ENCODE data around the gene BNC2.

The BNC2 gene

GRCh38 chr9:16510482-16510881 lies 360.0 kb downstream of the BNC2 start:
- H3K4me3 ChIP-seq (ENCODE audit: low read length in 2 of 2) = no peak overlapping the region

GRCh38 chr9:16509997-16510396 lies 360.5 kb downstream of the BNC2 start:
- Histone ChIP-seq H3K4me3 (ENCODE audit: low read length in 2 of 2) (no peak overlapping the region), H3K4me1 (ENCODE audit: control insufficient read depth in 2 of 2, insufficient read depth in 1 of 2, low read depth in 1 of 2, low read length in 2 of 2) (peaks cover 6 to 22% of the 10 kb centered on the region in 2 donors), H3K79me1 (ENCODE audit: low read depth, low read length) (no peaks in the 10 kb centered on the region), H2BK15ac (ENCODE audit: low read length) (no peak overlapping the region), H3K23ac (ENCODE audit: low read depth, low read length, poor library complexity) (no peak overlapping the region), H2BK120ac (ENCODE audit: low read depth, low read length) (no peak overlapping the region), H2BK5ac (ENCODE audit: low read length) (no peak overlapping the region), H2AK5ac (ENCODE audit: low read depth, low read length) (no peak overlapping the region), H3K4ac (ENCODE audit: low read length) (no peak overlapping the region), H4K91ac (ENCODE audit: low read depth, low read length, poor library complexity) (no peak overlapping the region), H3K4me2 (ENCODE audit: insufficient read depth, low read length, poor library complexity, severe bottlenecking) (no peak overlapping the region), H4K8ac (ENCODE audit: low read depth, low read length) (no peak overlapping the region), H3K27ac (replicated peaks; ENCODE audit: low read length) (no peak overlapping the region), H3K36me3 (replicated peaks in 1 of 2; ENCODE audit: control insufficient read depth in 2 of 2, insufficient read depth in 2 of 2, low read length in 2 of 2) (no peaks in the 10 kb centered on the region), H2AFZ (ENCODE audit: low read length) (peak overlapping the region; percentile 78), H3K14ac (ENCODE audit: low read length) (no peak overlapping the region), H3K27me3 (ENCODE audit: control insufficient read depth in 3 of 3, insufficient read depth in 3 of 3, low read depth in 1 of 3, low read length in 3 of 3) (no peaks in the 10 kb centered on the region), H2BK12ac (ENCODE audit: low read length) (no peak overlapping the region), H3K9ac (ENCODE audit: low read depth, low read length, poor library complexity) (no peak overlapping the region), H3K18ac (ENCODE audit: low read length) (no peak overlapping the region), H3K9me3 (replicated peaks in 1 of 2; ENCODE audit: control insufficient read depth in 2 of 2, insufficient read depth in 1 of 2, low read depth in 1 of 2, low read length in 2 of 2) (no peaks in the 10 kb centered on the region)
- no peak for DNase-seq (ENCODE audit: low spot score)
- WGBS, 2 donors (ENCODE audit: extremely low coverage in 2 of 2, insufficient read length in 2 of 2, insufficient replicate concordance in 1 of 2) = no CpG with 5 or more reads among the region's 5 CpGs

More at GRCh38 chr9:16510482-16510881, 360.0 kb downstream of the BNC2 start:
- no peak for DNase-seq (ENCODE audit: low spot score)
- H2BK5ac ChIP-seq (ENCODE audit: low read length) = no peak overlapping the region
- H3K27ac ChIP-seq (replicated peaks; ENCODE audit: low read length) = no peak overlapping the region
- H2AFZ ChIP-seq (ENCODE audit: low read length) = peak overlapping the region; percentile 78
- no peak overlapping the region for H3K9ac ChIP-seq (ENCODE audit: low read depth, low read length, poor library complexity)
- no CpG with 5 or more reads among the region's 2 CpGs for WGBS, 2 donors (ENCODE audit: extremely low coverage in 2 of 2, insufficient read length in 2 of 2, insufficient replicate concordance in 1 of 2)
- no peaks in the 10 kb centered on the region for H3K9me3 ChIP-seq (replicated peaks in 1 of 2; ENCODE audit: control insufficient read depth in 2 of 2, insufficient read depth in 1 of 2, low read depth in 1 of 2, low read length in 2 of 2)
- no peak overlapping the region for H4K8ac ChIP-seq (ENCODE audit: low read depth, low read length)
- H3K36me3 ChIP-seq (replicated peaks in 1 of 2; ENCODE audit: control insufficient read depth in 2 of 2, insufficient read depth in 2 of 2, low read length in 2 of 2) = no peaks in the 10 kb centered on the region
- peaks cover 10 to 27% of the 10 kb centered on the region in 2 donors for H3K4me1 ChIP-seq (ENCODE audit: control insufficient read depth in 2 of 2, insufficient read depth in 1 of 2, low read depth in 1 of 2, low read length in 2 of 2)
- no peaks in the 10 kb centered on the region for H3K27me3 ChIP-seq (ENCODE audit: control insufficient read depth in 3 of 3, insufficient read depth in 3 of 3, low read depth in 1 of 3, low read length in 3 of 3)
- no peak overlapping the region for H4K91ac ChIP-seq (ENCODE audit: low read depth, low read length, poor library complexity)
- H3K14ac ChIP-seq (ENCODE audit: low read length) = no peak overlapping the region
- H3K4me2 ChIP-seq (ENCODE audit: insufficient read depth, low read length, poor library complexity, severe bottlenecking) = no peak overlapping the region
- H2BK15ac ChIP-seq (ENCODE audit: low read length) = no peak overlapping the region
- H2AK5ac ChIP-seq (ENCODE audit: low read depth, low read length) = no peak overlapping the region
- H2BK12ac ChIP-seq (ENCODE audit: low read length) = no peak overlapping the region
- H3K79me1 ChIP-seq (ENCODE audit: low read depth, low read length) = no peaks in the 10 kb centered on the region
- no peak overlapping the region for H3K4ac ChIP-seq (ENCODE audit: low read length)
- H3K18ac ChIP-seq (ENCODE audit: low read length) = no peak overlapping the region
- H3K23ac ChIP-seq (ENCODE audit: low read depth, low read length, poor library complexity) = no peak overlapping the region
- H2BK120ac ChIP-seq (ENCODE audit: low read depth, low read length) = no peak overlapping the region

DNA sequence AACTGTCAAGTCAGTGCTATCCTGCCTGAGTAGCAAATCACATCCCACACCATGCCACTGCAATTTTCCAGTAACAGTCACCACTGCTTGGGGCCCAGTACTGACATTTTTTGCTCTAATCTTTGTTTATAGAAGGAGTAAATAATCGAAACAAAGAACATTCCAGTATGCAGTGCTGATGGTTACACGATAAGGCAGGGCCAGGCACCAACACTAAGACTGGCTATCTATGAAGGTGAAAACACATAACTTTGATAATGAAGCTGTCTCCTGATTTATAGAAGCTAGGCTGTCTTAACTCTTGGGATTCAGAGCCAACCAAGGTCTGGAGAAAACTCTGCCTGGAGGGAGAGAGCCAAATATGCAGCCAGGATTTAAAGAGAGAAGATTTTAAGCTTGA lies 365.3 kb downstream of the BNC2 start:
- no CpG with 5 or more reads among the region's 2 CpGs for WGBS, 2 donors (ENCODE audit: extremely low coverage in 2 of 2, insufficient read length in 2 of 2, insufficient replicate concordance in 1 of 2)
- Histone ChIP-seq H2BK120ac (ENCODE audit: low read depth, low read length) (no peak overlapping the region), H4K91ac (ENCODE audit: low read depth, low read length, poor library complexity) (no peak overlapping the region), H3K9ac (ENCODE audit: low read depth, low read length, poor library complexity) (no peak overlapping the region), H2AK5ac (ENCODE audit: low read depth, low read length) (no peak overlapping the region), H2BK5ac (ENCODE audit: low read length) (no peak overlapping the region), H3K23ac (ENCODE audit: low read depth, low read length, poor library complexity) (no peak overlapping the region), H3K14ac (ENCODE audit: low read length) (no peak overlapping the region), H3K27ac (replicated peaks; ENCODE audit: low read length) (no peak overlapping the region), H3K4me2 (ENCODE audit: insufficient read depth, low read length, poor library complexity, severe bottlenecking) (no peak overlapping the region), H2AFZ (ENCODE audit: low read length) (peak overlapping the region; percentile 17), H3K9me3 (replicated peaks in 1 of 2; ENCODE audit: control insufficient read depth in 2 of 2, insufficient read depth in 1 of 2, low read depth in 1 of 2, low read length in 2 of 2) (no peaks in the 10 kb centered on the region), H3K27me3 (ENCODE audit: control insufficient read depth in 3 of 3, insufficient read depth in 3 of 3, low read depth in 1 of 3, low read length in 3 of 3) (no peaks in the 10 kb centered on the region), H3K18ac (ENCODE audit: low read length) (no peak overlapping the region), H2BK12ac (ENCODE audit: low read length) (no peak overlapping the region), H3K36me3 (replicated peaks in 1 of 2; ENCODE audit: control insufficient read depth in 2 of 2, insufficient read depth in 2 of 2, low read length in 2 of 2) (no peaks in the 10 kb centered on the region), H4K8ac (ENCODE audit: low read depth, low read length) (no peak overlapping the region), H3K4me1 (ENCODE audit: control insufficient read depth in 2 of 2, insufficient read depth in 1 of 2, low read depth in 1 of 2, low read length in 2 of 2) (peaks cover 0 to 6% of the 10 kb centered on the region in 2 donors), H3K4me3 (ENCODE audit: low read length in 2 of 2) (no peak overlapping the region), H3K79me1 (ENCODE audit: low read depth, low read length) (no peaks in the 10 kb centered on the region), H2BK15ac (ENCODE audit: low read length) (no peak overlapping the region), H3K4ac (ENCODE audit: low read length) (no peak overlapping the region)
- DNase-seq (ENCODE audit: low spot score) = no peak

GRCh38 chr9:16501726-16502125 lies 368.7 kb downstream of the BNC2 start:
- no peak for DNase-seq (ENCODE audit: low spot score)
- no peak overlapping the region for H4K91ac ChIP-seq (ENCODE audit: low read depth, low read length, poor library complexity)
- no peak overlapping the region for H2BK5ac ChIP-seq (ENCODE audit: low read length)
- H3K23ac ChIP-seq (ENCODE audit: low read depth, low read length, poor library complexity) = no peak overlapping the region
- H2AFZ ChIP-seq (ENCODE audit: low read length) = no peak overlapping the region
- H3K27me3 ChIP-seq (ENCODE audit: control insufficient read depth in 3 of 3, insufficient read depth in 3 of 3, low read depth in 1 of 3, low read length in 3 of 3) = no peaks in the 10 kb centered on the region
- H3K79me1 ChIP-seq (ENCODE audit: low read depth, low read length) = no peaks in the 10 kb centered on the region
- no peak overlapping the region for H4K8ac ChIP-seq (ENCODE audit: low read depth, low read length)
- H3K9me3 ChIP-seq (replicated peaks in 1 of 2; ENCODE audit: control insufficient read depth in 2 of 2, insufficient read depth in 1 of 2, low read depth in 1 of 2, low read length in 2 of 2) = no peaks in the 10 kb centered on the region
- H2AK5ac ChIP-seq (ENCODE audit: low read depth, low read length) = no peak overlapping the region
- WGBS, 2 donors (ENCODE audit: extremely low coverage in 2 of 2, insufficient read length in 2 of 2, insufficient replicate concordance in 1 of 2) = no CpG with 5 or more reads among the region's 2 CpGs
- no peak overlapping the region for H3K4me3 ChIP-seq (ENCODE audit: low read length in 2 of 2)
- no peak overlapping the region for H3K18ac ChIP-seq (ENCODE audit: low read length)
- H2BK15ac ChIP-seq (ENCODE audit: low read length) = no peak overlapping the region
- no peak overlapping the region for H3K4me2 ChIP-seq (ENCODE audit: insufficient read depth, low read length, poor library complexity, severe bottlenecking)
- H3K4ac ChIP-seq (ENCODE audit: low read length) = no peak overlapping the region
- no peak overlapping the region for H2BK120ac ChIP-seq (ENCODE audit: low read depth, low read length)
- H3K14ac ChIP-seq (ENCODE audit: low read length) = no peak overlapping the region
- no peaks in the 10 kb centered on the region for H3K36me3 ChIP-seq (replicated peaks in 1 of 2; ENCODE audit: control insufficient read depth in 2 of 2, insufficient read depth in 2 of 2, low read length in 2 of 2)
- no peak overlapping the region for H3K27ac ChIP-seq (replicated peaks; ENCODE audit: low read length)
- H2BK12ac ChIP-seq (ENCODE audit: low read length) = no peak overlapping the region
- no peak overlapping the region for H3K9ac ChIP-seq (ENCODE audit: low read depth, low read length, poor library complexity)
- H3K4me1 ChIP-seq (ENCODE audit: control insufficient read depth in 2 of 2, insufficient read depth in 1 of 2, low read depth in 1 of 2, low read length in 2 of 2) = no peaks in the 10 kb centered on the region
